Bone marrow (tissue), 2 donors: Measurements from ENCODE around the gene ZNRF3.

Experiments used
- DNase-seq, 2 donors: peaks; one replicate each; lab custom pipeline; 2025; lab: John Stamatoyannopoulos, UW

The ZNRF3 gene

GRCh38 chr22:29011240-29012100 is 128.1 kb downstream of the ZNRF3 start:
- no peak for DNase-seq

GRCh38 chr22:29012101-29012433 is 128.7 kb downstream of the ZNRF3 start:
- no peak for DNase-seq

- no peak for DNase-seq
Measured at GRCh38 chr22:29012952-29013351, 129.6 kb downstream of the ZNRF3 start.

- no peak for DNase-seq
Measured at GRCh38 chr22:29014293-29014692, 130.9 kb downstream of the ZNRF3 start.

- DNase-seq: no peak
Measured at GRCh38 chr22:29014773-29015172, 131.4 kb downstream of the ZNRF3 start.

GRCh38 chr22:29016067-29016938 is 132.9 kb downstream of the ZNRF3 start:
- no peak for DNase-seq

GRCh38 chr22:29018293-29019189 is 135.2 kb downstream of the ZNRF3 start:
- no peak for DNase-seq

GRCh38 chr22:29022101-29022817 is 138.9 kb downstream of the ZNRF3 start:
- no peak for DNase-seq

- no peak for DNase-seq
Measured at GRCh38 chr22:29023172-29023796, 139.9 kb downstream of the ZNRF3 start.

GRCh38 chr22:29026579-29026978 is 143.2 kb downstream of the ZNRF3 start:
- no peak for DNase-seq

- DNase-seq: no peak
Measured at GRCh38 chr22:29028468-29028867, 145.1 kb downstream of the ZNRF3 start.

- no peak for DNase-seq
Measured at GRCh38 chr22:29029202-29030000, 146.0 kb downstream of the ZNRF3 start.

GRCh38 chr22:29030016-29030617 is 146.7 kb downstream of the ZNRF3 start:
- no peak for DNase-seq

- no peak for DNase-seq
Measured at GRCh38 chr22:29030618-29031226, 147.3 kb downstream of the ZNRF3 start.

GRCh38 chr22:29031227-29032011 is 148.0 kb downstream of the ZNRF3 start:
- no peak for DNase-seq

GRCh38 chr22:29032014-29032475 is 148.7 kb downstream of the ZNRF3 start:
- DNase-seq: no peak

GRCh38 chr22:29032584-29032983 is 149.2 kb downstream of the ZNRF3 start:
- DNase-seq: no peak

- no peak for DNase-seq
Measured at GRCh38 chr22:29037340-29037932, 154.1 kb downstream of the ZNRF3 start.
